ENCODE data around the gene CRELD1. TPM values are rescaled to one million over a fixed set of nuclear protein-coding genes. Genes with fewer than 3 reads are reported as not detected.

Gene CRELD1
- total and polyA plus RNA-seq, 4 donors = 12.6 to 31.1 (median 25.0) TPM

GRCh38 chr3:9888540-9888939, 45.1 kb upstream of the CRELD1 start:
- Histone ChIP-seq H3K9me3 (ENCODE audit: control insufficient read depth in 4 of 4, low read length in 3 of 4) (no peaks in the 10 kb centered on the region), H3K4me1 (ENCODE audit: control insufficient read depth in 4 of 4, insufficient read depth in 4 of 4, low read length in 3 of 4) (peaks cover 2 to 12% (median 6%) of the 10 kb centered on the region in 4 donors), H3K27me3 (ENCODE audit: control insufficient read depth in 4 of 4, insufficient read depth in 4 of 4, low read length in 3 of 4) (no peaks in the 10 kb centered on the region), H3K27ac (ENCODE audit: low read depth in 1 of 2, low read length in 2 of 2) (no peak overlapping the region), H3K36me3 (ENCODE audit: control insufficient read depth in 4 of 4, insufficient read depth in 3 of 4, low read depth in 1 of 4, low read length in 3 of 4) (peaks cover 3 to 9% (median 7%) of the 10 kb centered on the region in 4 donors), H3K4me3 (ENCODE audit: low read depth in 1 of 3, low read length in 3 of 3) (no peak overlapping the region), H3K9ac (ENCODE audit: low read depth in 1 of 2, low read length in 2 of 2) (no peak overlapping the region)
- WGBS = 80% methylated on average over 3 of the region's 3 CpGs
- TF ChIP-seq HNF4G (IDR thresholded peaks at IDR 0.05) (no peak), YY1 (IDR thresholded peaks at IDR 0.05) (no peak), HNF4A (conservative IDR thresholded peaks at IDR 0.05) (no peak), FOXA1 (IDR thresholded peaks at IDR 0.05) (no peak), FOXA2 (IDR thresholded peaks at IDR 0.05) (no peak)
- no peak for DNase-seq (ENCODE audit: low spot score)

GRCh38 chr3:9889405-9889804, 44.2 kb upstream of the CRELD1 start:
- Histone ChIP-seq H3K4me3 (ENCODE audit: low read depth in 1 of 3, low read length in 3 of 3) (no peak overlapping the region), H3K4me1 (ENCODE audit: control insufficient read depth in 4 of 4, insufficient read depth in 4 of 4, low read length in 3 of 4) (peaks cover 2 to 12% (median 6%) of the 10 kb centered on the region in 4 donors), H3K36me3 (ENCODE audit: control insufficient read depth in 4 of 4, insufficient read depth in 3 of 4, low read depth in 1 of 4, low read length in 3 of 4) (peaks cover 3 to 10% (median 9%) of the 10 kb centered on the region in 4 donors), H3K9ac (ENCODE audit: low read depth in 1 of 2, low read length in 2 of 2) (no peak overlapping the region), H3K27me3 (ENCODE audit: control insufficient read depth in 4 of 4, insufficient read depth in 4 of 4, low read length in 3 of 4) (no peaks in the 10 kb centered on the region), H3K9me3 (ENCODE audit: control insufficient read depth in 4 of 4, low read length in 3 of 4) (no peaks in the 10 kb centered on the region), H3K27ac (ENCODE audit: low read depth in 1 of 2, low read length in 2 of 2) (no peak overlapping the region)
- 82% methylated on average over 5 of the region's 5 CpGs for WGBS
- TF ChIP-seq CTCF (IDR thresholded peaks at IDR 0.05; ENCODE audit: low read depth, low read length, missing input control) (no peak), YY1 (IDR thresholded peaks at IDR 0.05) (no peak), HNF4A (conservative IDR thresholded peaks at IDR 0.05) (no peak), RXRA (IDR thresholded peaks at IDR 0.05) (no peak), ATF3 (IDR thresholded peaks at IDR 0.05) (no peak), EGR1 (IDR thresholded peaks at IDR 0.05; ENCODE audit: low read depth in 2 of 2) (no peak), HNF4G (IDR thresholded peaks at IDR 0.05) (no peak), REST (IDR thresholded peaks at IDR 0.05) (no peak), JUND (IDR thresholded peaks at IDR 0.05) (no peak), MAX (IDR thresholded peaks at IDR 0.05) (no peak), NR2F2 (IDR thresholded peaks at IDR 0.05) (no peak), GABPA (IDR thresholded peaks at IDR 0.05 in 1 of 2, conservative IDR thresholded peaks at IDR 0.05 in 1 of 2) (no peak), FOXA2 (IDR thresholded peaks at IDR 0.05) (no peak), ZBTB33 (IDR thresholded peaks at IDR 0.05) (no peak), RAD21 (IDR thresholded peaks at IDR 0.05) (no peak), FOXA1 (IDR thresholded peaks at IDR 0.05) (no peak), SP1 (IDR thresholded peaks at IDR 0.05) (no peak), TAF1 (conservative IDR thresholded peaks at IDR 0.05) (no peak)
- DNase-seq (ENCODE audit: low spot score) = no peak

All from liver (tissue), 9 donors.